HEK293 (cell line): ENCODE results near the gene STMP1.

ENCODE experiments used
- CTCF ChIP-seq: fragments of 450-650 bp; formaldehyde crosslinking; IDR thresholded peaks from 2 replicates; pipeline ENCODE4 v1.5.1; 2016; ENCODE audit warnings: missing biosample characterization, missing genetic modification characterization
- ZBTB49 ChIP-seq: fragments of 450-650 bp; formaldehyde crosslinking; IDR thresholded peaks from 2 replicates; pipeline ENCODE4 v1.5.1; 2016; ENCODE audit warnings: missing biosample characterization, missing genetic modification characterization, low read depth
- ZNF140 ChIP-seq: fragments of 450-650 bp; formaldehyde crosslinking; IDR thresholded peaks from 2 replicates; pipeline ENCODE4 v1.5.1; 2016; ENCODE audit warnings: missing biosample characterization, missing genetic modification characterization
- ZNF571 ChIP-seq: fragments of 450-650 bp; formaldehyde crosslinking; IDR thresholded peaks from 2 replicates; pipeline ENCODE4 v1.5.0; 2017; ENCODE audit warnings: missing biosample characterization, missing genetic modification characterization
- ZNF792 ChIP-seq: fragments of 450-650 bp; formaldehyde crosslinking; IDR thresholded peaks from 2 replicates; pipeline ENCODE4 v1.5.1; 2016; ENCODE audit warnings: missing biosample characterization, missing genetic modification characterization
- ZSCAN4 ChIP-seq: fragments of 450-650 bp; formaldehyde crosslinking; IDR thresholded peaks from 2 replicates; pipeline ENCODE4 v1.5.1; 2017; ENCODE audit warnings: missing biosample characterization, missing genetic modification characterization

GRCh38 chr7:135718219-135718618 lies 55.9 kb downstream of the STMP1 start:
- no peak for TF ChIP-seq ZNF792
- TF ChIP-seq ZNF571 (tag by site-specific recombination) = no peak
- no peak for TF ChIP-seq CTCF (tag by site-specific recombination)
- no peak for TF ChIP-seq ZBTB49 (tag by site-specific recombination)
- TF ChIP-seq ZSCAN4 (tag by site-specific recombination) = no peak
- TF ChIP-seq ZNF140 = no peak
